RCC 7860 (cell line): ENCODE measurements around the gene STRN4.
"Not testable (repeated sequence)": the region's sequence is repeated elsewhere in the genome, so short reads cannot be mapped to it uniquely, and the experiment has no call there.

ENCODE experiments used
- DNase-seq: peaks from one replicate; pipeline ENCODE4 v3.0.0-alpha.2; 2015; ENCODE audit warnings: low spot score
- FAIRE-seq: peaks from 2 replicates; lab custom pipeline; 2012; peaks lifted over from hg19 to GRCh38; lab: Jason Lieb, UNC

The STRN4 gene

GRCh38 chr19:46746281-46747057, at the start of gene STRN4:
Gene STRN4, minus strand, starts transcription at chr19:46746450. Its CDS starts 20 bp downstream, at chr19:46746430.
- no peak for DNase-seq

GRCh38 chr19:46791944-46792343, 45.7 kb upstream of the STRN4 start:
- no peak for FAIRE-seq
- DNase-seq: peak; percentile 42

More at GRCh38 chr19:46746281-46747057, at the start of gene STRN4:
- no peak for FAIRE-seq

- no peak for DNase-seq
- FAIRE-seq: no peak
Measured at GRCh38 chr19:46789371-46789770, 43.1 kb upstream of the STRN4 start.

- FAIRE-seq: no peak
- DNase-seq: no peak
Measured at GRCh38 chr19:46788968-46789338, 42.7 kb upstream of the STRN4 start.

GRCh38 chr19:46788262-46788967, 42.2 kb upstream of the STRN4 start, which contains the start of gene SLC1A5:
Gene SLC1A5, minus strand, starts transcription at chr19:46788594. Its CDS starts 629 bp downstream, at chr19:46787965.
- FAIRE-seq (peak; percentile 39), DNase-seq (peak; percentile 91)

GRCh38 chr19:46787331-46788261, 41.3 kb upstream of the STRN4 start:
- DNase-seq (peak; percentile 41), FAIRE-seq (no peak)

- no peak for FAIRE-seq
- DNase-seq: no peak
Measured at GRCh38 chr19:46787040-46787330, 40.7 kb upstream of the STRN4 start.

GRCh38 chr19:46786236-46787039, 40.2 kb upstream of the STRN4 start:
- DNase-seq (peak; percentile 78), FAIRE-seq (no peak)

- FAIRE-seq: no peak
- no peak for DNase-seq
Measured at GRCh38 chr19:46785980-46786235, 39.7 kb upstream of the STRN4 start.

GRCh38 chr19:46785054-46785979, 39.1 kb upstream of the STRN4 start:
- FAIRE-seq: peak; percentile 79

GRCh38 chr19:46784262-46785053, 38.2 kb upstream of the STRN4 start:
- DNase-seq: peak; percentile 80
- no peak for FAIRE-seq

More at GRCh38 chr19:46785054-46785979, 39.1 kb upstream of the STRN4 start:
- DNase-seq: peak; percentile 92

- DNase-seq (no peak), FAIRE-seq (no peak)
Measured at GRCh38 chr19:46783670-46784069, 37.4 kb upstream of the STRN4 start.

- FAIRE-seq (no peak), DNase-seq (no peak)
Measured at GRCh38 chr19:46782355-46783019, 36.2 kb upstream of the STRN4 start.

- not testable (repeated sequence) for FAIRE-seq, DNase-seq
Measured at GRCh38 chr19:46777956-46778645, 31.9 kb upstream of the STRN4 start.

- DNase-seq (no peak), FAIRE-seq (no peak)
Measured at GRCh38 chr19:46776927-46777911, 31.0 kb upstream of the STRN4 start.

GRCh38 chr19:46775642-46776258, 29.5 kb upstream of the STRN4 start:
- DNase-seq (no peak), FAIRE-seq (no peak)
